ENCODE results near the gene EFHB. TPM values are rescaled to one million over a fixed set of nuclear protein-coding genes. Genes with fewer than 3 reads are reported as not detected.
"Not testable (repeated sequence)": the region's sequence is repeated elsewhere in the genome, so short reads cannot be mapped to it uniquely, and the experiment has no call there.

EFHB gene
- polyA plus RNA-seq, 2 of the 4 experiments (the other 2 are of a cell fraction) = 2.1 to 2.7 TPM

GRCh38 chr3:19901337-19901736 is 32.7 kb downstream of the EFHB start:
- H3K9me3 ChIP-seq = no peaks in the 10 kb centered on the region
- no peak overlapping the region for H3K4me3 ChIP-seq
- ATAC-seq (peak in 1 of 2 experiments; percentile 38; a peak in 1 of 6 replicates), FAIRE-seq (no peak), DNase-seq (ENCODE audit: low read depth in 1 of 2, low spot score in 1 of 2) (peak in 1 of 2 experiments; percentile 11)
- POLR2A ChIA-PET = no interaction called here
- peaks cover 43% of the 10 kb centered on the region for H3K4me1 ChIP-seq
- H3K27ac ChIP-seq = peak overlapping the region in 1 of 2 experiments; percentile 32; a peak in 2 of 6 replicates
- H3K4me2 ChIP-seq = no peak overlapping the region
- 76% methylated on average over 5 of the region's 5 CpGs for WGBS (ENCODE audit: missing lambda C conversion rate)
- TF ChIP-seq SMC3 (IDR thresholded peaks at IDR 0.05) (0 out of 3 replicates have a peak, but pooled peaks have one; percentile 24), CTCF (IDR thresholded peaks at IDR 0.05) (0 out of 3 replicates have a peak, but pooled peaks have one; percentile 12), ESRRA (IDR thresholded peaks at IDR 0.05; ENCODE audit: borderline replicate concordance, low read length) (no peak), CHD2 (IDR thresholded peaks at IDR 0.05; ENCODE audit: low read length, partially characterized antibody) (no peak), NPAS2 (CRISPR knock-in tag; IDR thresholded peaks at IDR 0.05; ENCODE audit: borderline replicate concordance) (no peak), RAD21 (conservative IDR thresholded peaks at IDR 0.05 in 1 of 2, IDR thresholded peaks at IDR 0.05 in 1 of 2) (peak; percentile 40 to 49; a peak in 4 of 5 replicates), NR3C1 (IDR thresholded peaks at IDR 0.05) (no peak), E2F6 (IDR thresholded peaks at IDR 0.05; ENCODE audit: borderline replicate concordance, low read depth) (no peak)
- CTCF ChIA-PET = interaction anchor here (0.6 to 1.0 kb wide), 2 partner anchors 10 to 24 kb away, joined by 3 to 4 read pairs; no protein-coding TSS in a partner anchor

- Histone ChIP-seq H3K4me1 (peaks cover 43% of the 10 kb centered on the region), H3K27ac (peak overlapping the region; percentile 69 to 85), H3K4me2 (peak overlapping the region; percentile 83)
- FAIRE-seq; H3K9me3 ChIP-seq; DNase-seq (ENCODE audit: low read depth in 1 of 2, low spot score in 1 of 2); H3K4me3 ChIP-seq: not testable (repeated sequence)
- ATAC-seq = 0 out of 6 replicates have a peak, but pooled peaks of 1 of the 2 experiments have one; percentile 24
- ChIA-PET CTCF (interaction anchor here (0.9 to 2.6 kb wide), 5 partner anchors 11 to 33 kb away, joined by 3 to 12 read pairs (median 3); no protein-coding TSS in a partner anchor), POLR2A (interaction anchor here (0.7 kb wide), 1 partner anchor 49 kb away, joined by 3 read pairs; no protein-coding TSS in a partner anchor)
- WGBS (ENCODE audit: missing lambda C conversion rate) = 80% methylated on average over 7 of the region's 7 CpGs
Measured at GRCh38 chr3:19899833-19900232, 34.2 kb downstream of the EFHB start.

GRCh38 chr3:19899264-19899663 is 34.8 kb downstream of the EFHB start:
- no peak for DNase-seq (ENCODE audit: low read depth in 1 of 2, low spot score in 1 of 2)
- no peak for ATAC-seq
- ChIA-PET CTCF (interaction anchor here (0.9 to 2.6 kb wide), 5 partner anchors 11 to 33 kb away, joined by 3 to 12 read pairs (median 3); no protein-coding TSS in a partner anchor), POLR2A (interaction anchor here (1.3 to 2.2 kb wide), 2 partner anchors 10 to 11 kb away, joined by 5 to 12 read pairs; no protein-coding TSS in a partner anchor)
- Histone ChIP-seq H3K4me1 (peaks cover 43% of the 10 kb centered on the region), H3K4me3 (peak overlapping the region; percentile 8; the same call in 2 of the 3 replicates), H3K27ac (peak overlapping the region; percentile 69 to 85), H3K9me3 (no peaks in the 10 kb centered on the region), H3K4me2 (peak overlapping the region; percentile 83)
- 47% methylated on average over 2 of the region's 2 CpGs for WGBS (ENCODE audit: missing lambda C conversion rate)
- TF ChIP-seq CHD4 (IDR thresholded peaks at IDR 0.05; ENCODE audit: borderline replicate concordance) (no peak), GATA3 (IDR thresholded peaks at IDR 0.05; ENCODE audit: borderline replicate concordance) (no peak), PHF8 (IDR thresholded peaks at IDR 0.05; ENCODE audit: borderline replicate concordance, low read depth) (no peak), ELK1 (IDR thresholded peaks at IDR 0.05; ENCODE audit: low read depth, low read length) (no peak), ESRRA (IDR thresholded peaks at IDR 0.05; ENCODE audit: borderline replicate concordance, low read length) (no peak), TFCP2L1 (CRISPR knock-in tag; IDR thresholded peaks at IDR 0.05) (no peak), FOSB (CRISPR knock-in tag; IDR thresholded peaks at IDR 0.05) (no peak), HDAC2 (IDR thresholded peaks at IDR 0.05) (no peak)
- FAIRE-seq = no peak
